ENCODE data around the gene FBXO8. TPM values are rescaled to one million over a fixed set of nuclear protein-coding genes. Genes with fewer than 3 reads are reported as not detected.

The FBXO8 gene
- total and polyA plus RNA-seq, 4 donors: 23.0 to 27.4 (median 25.7) TPM

DNA sequence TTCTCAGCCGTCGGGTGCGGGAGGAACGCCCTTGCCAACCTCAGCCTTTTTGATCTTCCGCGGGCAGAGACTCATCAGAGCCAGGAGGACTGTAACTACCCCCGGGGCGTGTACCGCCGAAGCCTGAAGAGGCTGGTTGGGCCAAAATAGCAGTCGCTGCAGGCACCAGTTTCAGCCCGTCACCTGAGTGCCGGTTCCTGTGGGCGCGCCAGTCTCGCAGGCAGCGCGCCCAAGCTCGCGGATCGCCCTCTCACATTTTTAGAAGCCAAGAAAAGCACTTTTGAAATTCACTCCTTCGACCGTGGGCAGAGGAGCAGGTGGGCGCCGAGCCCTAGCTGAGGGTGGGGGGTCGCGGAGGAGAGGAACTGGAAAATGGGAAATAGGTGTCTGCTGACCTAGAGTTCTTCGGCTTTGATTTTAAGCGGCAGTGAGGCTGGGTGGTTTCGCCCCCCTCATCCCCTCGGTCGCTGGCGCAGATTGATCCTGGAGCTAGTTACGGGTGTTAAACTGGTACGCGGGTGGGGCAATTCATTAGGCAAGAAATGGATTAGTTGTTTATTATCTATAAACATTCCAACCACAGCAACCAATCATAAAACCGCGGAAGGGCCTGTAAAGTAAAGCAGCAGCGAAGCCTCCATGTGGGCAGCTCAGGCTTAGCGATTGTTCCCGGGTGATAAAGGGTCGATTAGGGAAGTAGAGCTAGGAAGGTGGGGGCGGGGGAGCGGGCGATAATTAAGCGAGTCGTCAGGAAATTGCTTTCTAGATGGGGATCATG lies 69.2 kb downstream of the FBXO8 start:
- DNase-seq (no peak), ATAC-seq (ENCODE audit: low FRiP score) (no peak)
- peak overlapping the region in 1 of 2 donors; percentile 36 for H3K4me3 ChIP-seq (ENCODE audit: low read length in 2 of 2)
- intact Hi-C loops (cut with DNase I): no loop called here
- H3K27me3 ChIP-seq (ENCODE audit: control insufficient read depth in 1 of 2, insufficient read depth in 2 of 2, low read length in 1 of 2): no peaks in the 10 kb centered on the region
- WGBS, 2 donors: 12 to 14% methylated on average over 47 of the region's 47 CpGs
- H3K9me3 ChIP-seq (ENCODE audit: control insufficient read depth, low read length): no peaks in the 10 kb centered on the region
- H3K36me3 ChIP-seq (ENCODE audit: control insufficient read depth in 1 of 2, insufficient read depth in 2 of 2, low read length in 1 of 2): no peaks in the 10 kb centered on the region
- H3K27ac ChIP-seq (ENCODE audit: low read depth in 1 of 2, low read length in 2 of 2): no peak overlapping the region
- H3K4me1 ChIP-seq (ENCODE audit: control insufficient read depth in 1 of 2, insufficient read depth in 2 of 2, low read length in 2 of 2): no peaks in the 10 kb centered on the region

DNA sequence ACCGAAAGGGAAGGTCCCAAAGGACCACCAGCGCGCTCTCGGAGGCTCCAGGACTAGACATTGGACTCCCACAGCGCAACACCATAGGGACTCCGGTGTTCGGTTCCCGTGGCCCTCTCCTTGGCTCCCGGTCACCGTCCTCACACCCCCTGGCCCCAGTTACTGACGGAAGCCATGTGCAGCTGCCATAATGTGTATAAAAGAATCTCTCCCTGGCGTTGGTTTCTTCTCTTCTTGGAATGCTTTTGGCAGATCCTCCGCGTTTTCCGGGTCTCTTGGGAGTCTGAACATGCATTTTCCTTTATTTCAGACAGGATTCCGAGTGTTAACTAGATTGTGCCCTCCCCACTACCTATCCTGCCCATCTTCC lies 69.8 kb downstream of the FBXO8 start:
- H3K4me3 ChIP-seq (ENCODE audit: low read length in 2 of 2): no peak overlapping the region
- no peak for ATAC-seq (ENCODE audit: low FRiP score)
- H3K9me3 ChIP-seq (ENCODE audit: control insufficient read depth, low read length): no peaks in the 10 kb centered on the region
- intact Hi-C loops (cut with DNase I): no loop called here
- no peak for DNase-seq
- no peaks in the 10 kb centered on the region for H3K36me3 ChIP-seq (ENCODE audit: control insufficient read depth in 1 of 2, insufficient read depth in 2 of 2, low read length in 1 of 2)
- no peaks in the 10 kb centered on the region for H3K4me1 ChIP-seq (ENCODE audit: control insufficient read depth in 1 of 2, insufficient read depth in 2 of 2, low read length in 2 of 2)
- H3K27me3 ChIP-seq (ENCODE audit: control insufficient read depth in 1 of 2, insufficient read depth in 2 of 2, low read length in 1 of 2): no peaks in the 10 kb centered on the region
- H3K27ac ChIP-seq (ENCODE audit: low read depth in 1 of 2, low read length in 2 of 2): no peak overlapping the region
- whole genome bisulfite sequencing, 2 donors: 11 to 13% methylated on average over 16 of the region's 16 CpGs

- H3K4me3 ChIP-seq (ENCODE audit: low read length in 2 of 2): no peak overlapping the region
- H3K4me1 ChIP-seq (ENCODE audit: control insufficient read depth in 1 of 2, insufficient read depth in 2 of 2, low read length in 2 of 2): no peaks in the 10 kb centered on the region
- H3K27me3 ChIP-seq (ENCODE audit: control insufficient read depth in 1 of 2, insufficient read depth in 2 of 2, low read length in 1 of 2): no peaks in the 10 kb centered on the region
- 52 to 65% methylated on average over 5 of the region's 5 CpGs for WGBS, 2 donors
- ATAC-seq (ENCODE audit: low FRiP score): no peak
- intact Hi-C loops (cut with DNase I): no loop called here
- no peaks in the 10 kb centered on the region for H3K9me3 ChIP-seq (ENCODE audit: control insufficient read depth, low read length)
- H3K36me3 ChIP-seq (ENCODE audit: control insufficient read depth in 1 of 2, insufficient read depth in 2 of 2, low read length in 1 of 2): no peaks in the 10 kb centered on the region
- DNase-seq: no peak
- H3K27ac ChIP-seq (ENCODE audit: low read depth in 1 of 2, low read length in 2 of 2): no peak overlapping the region
These were observed 71.4 kb downstream of the FBXO8 start for GRCh38 chr4:174212061-174212460.

- Histone ChIP-seq H3K4me1 (ENCODE audit: control insufficient read depth in 1 of 2, insufficient read depth in 2 of 2, low read length in 2 of 2) (no peaks in the 10 kb centered on the region), H3K9me3 (ENCODE audit: control insufficient read depth, low read length) (no peaks in the 10 kb centered on the region), H3K4me3 (ENCODE audit: low read length in 2 of 2) (no peak overlapping the region), H3K36me3 (ENCODE audit: control insufficient read depth in 1 of 2, insufficient read depth in 2 of 2, low read length in 1 of 2) (no peaks in the 10 kb centered on the region), H3K27me3 (ENCODE audit: control insufficient read depth in 1 of 2, insufficient read depth in 2 of 2, low read length in 1 of 2) (no peaks in the 10 kb centered on the region), H3K27ac (ENCODE audit: low read depth in 1 of 2, low read length in 2 of 2) (no peak overlapping the region)
- 46 to 68% methylated on average over 23 of the region's 23 CpGs for WGBS, 2 donors
- DNase-seq (no peak), ATAC-seq (ENCODE audit: low FRiP score) (no peak)
- intact Hi-C loops (cut with DNase I): no loop called here
These were observed 71.8 kb downstream of the FBXO8 start for GRCh38 chr4:174211622-174212044.

DNA sequence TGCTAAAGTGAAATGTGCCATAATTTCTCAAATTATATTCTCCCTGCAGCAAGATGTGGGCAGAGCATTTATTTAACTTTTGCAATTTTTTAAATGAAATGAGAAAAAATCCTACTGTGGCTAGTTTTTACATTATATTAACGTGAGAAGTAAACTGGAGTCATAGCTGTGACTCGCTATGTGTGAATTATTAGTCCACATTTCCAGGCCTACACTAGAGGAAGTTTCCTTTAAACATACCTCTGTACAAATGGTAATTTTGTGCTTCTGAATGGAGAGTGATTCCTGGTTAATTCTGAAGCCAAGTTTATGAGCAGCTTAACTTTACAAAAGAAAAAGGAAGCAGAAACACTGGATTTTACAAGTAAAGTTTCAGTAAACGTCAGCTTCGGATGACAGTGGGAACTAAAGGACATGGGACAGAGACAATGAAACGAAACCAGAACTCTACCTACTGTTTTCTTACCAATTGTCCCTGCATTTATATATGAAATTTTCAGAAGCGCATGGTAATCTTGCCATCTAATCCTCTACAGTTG lies 72.4 kb downstream of the FBXO8 start:
- intact Hi-C loops (cut with DNase I): no loop called here
- no peak overlapping the region for H3K27ac ChIP-seq (ENCODE audit: low read depth in 1 of 2, low read length in 2 of 2)
- DNase-seq (no peak), ATAC-seq (ENCODE audit: low FRiP score) (no peak)
- no peak overlapping the region for H3K4me3 ChIP-seq (ENCODE audit: low read length in 2 of 2)
- no peaks in the 10 kb centered on the region for H3K4me1 ChIP-seq (ENCODE audit: control insufficient read depth in 1 of 2, insufficient read depth in 2 of 2, low read length in 2 of 2)
- H3K9me3 ChIP-seq (ENCODE audit: control insufficient read depth, low read length): no peaks in the 10 kb centered on the region
- 81 to 92% methylated on average over 6 of the region's 6 CpGs for WGBS, 2 donors
- H3K27me3 ChIP-seq (ENCODE audit: control insufficient read depth in 1 of 2, insufficient read depth in 2 of 2, low read length in 1 of 2): no peaks in the 10 kb centered on the region
- no peaks in the 10 kb centered on the region for H3K36me3 ChIP-seq (ENCODE audit: control insufficient read depth in 1 of 2, insufficient read depth in 2 of 2, low read length in 1 of 2)

GRCh38 chr4:174210354-174210753 lies 73.1 kb downstream of the FBXO8 start:
- H3K4me3 ChIP-seq (ENCODE audit: low read length in 2 of 2): no peak overlapping the region
- WGBS, 2 donors: 87 to 94% methylated on average over 2 of the region's 2 CpGs
- H3K4me1 ChIP-seq (ENCODE audit: control insufficient read depth in 1 of 2, insufficient read depth in 2 of 2, low read length in 2 of 2): no peaks in the 10 kb centered on the region
- H3K9me3 ChIP-seq (ENCODE audit: control insufficient read depth, low read length): no peaks in the 10 kb centered on the region
- no peak for ATAC-seq (ENCODE audit: low FRiP score)
- H3K36me3 ChIP-seq (ENCODE audit: control insufficient read depth in 1 of 2, insufficient read depth in 2 of 2, low read length in 1 of 2): no peaks in the 10 kb centered on the region
- no peaks in the 10 kb centered on the region for H3K27me3 ChIP-seq (ENCODE audit: control insufficient read depth in 1 of 2, insufficient read depth in 2 of 2, low read length in 1 of 2)
- DNase-seq: no peak
- H3K27ac ChIP-seq (ENCODE audit: low read depth in 1 of 2, low read length in 2 of 2): no peak overlapping the region
- intact Hi-C loops (cut with DNase I): no loop called here

GRCh38 chr4:174209341-174209740 lies 74.1 kb downstream of the FBXO8 start:
- Histone ChIP-seq H3K27me3 (ENCODE audit: control insufficient read depth in 1 of 2, insufficient read depth in 2 of 2, low read length in 1 of 2) (no peaks in the 10 kb centered on the region), H3K36me3 (ENCODE audit: control insufficient read depth in 1 of 2, insufficient read depth in 2 of 2, low read length in 1 of 2) (no peaks in the 10 kb centered on the region), H3K4me3 (ENCODE audit: low read length in 2 of 2) (no peak overlapping the region), H3K9me3 (ENCODE audit: control insufficient read depth, low read length) (no peaks in the 10 kb centered on the region), H3K27ac (ENCODE audit: low read depth in 1 of 2, low read length in 2 of 2) (no peak overlapping the region), H3K4me1 (ENCODE audit: control insufficient read depth in 1 of 2, insufficient read depth in 2 of 2, low read length in 2 of 2) (no peaks in the 10 kb centered on the region)
- no peak for DNase-seq
- 9 to 12% methylated on average over 1 of the region's 1 CpG for WGBS, 2 donors
- no peak for ATAC-seq (ENCODE audit: low FRiP score)
- intact Hi-C loops (cut with DNase I): no loop called here

DNA sequence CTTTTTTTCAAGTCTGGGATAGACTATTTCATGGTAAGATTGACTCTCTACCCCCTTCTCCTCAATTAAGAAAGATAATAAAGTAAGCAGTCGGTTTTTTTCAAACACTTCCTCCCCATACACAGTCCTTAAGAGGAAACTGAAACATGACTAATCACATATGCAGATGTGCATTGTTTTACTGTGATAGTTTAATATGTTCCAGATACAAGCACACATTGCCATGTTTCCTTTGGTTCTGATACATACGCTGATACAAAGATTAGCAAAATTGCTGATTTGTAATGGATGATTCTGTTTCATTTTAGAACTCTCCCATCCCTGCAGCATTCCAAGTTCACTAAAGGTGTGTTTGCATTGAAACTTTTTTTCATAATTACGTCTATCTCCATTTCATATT lies 76.1 kb downstream of the FBXO8 start:
- ATAC-seq (ENCODE audit: low FRiP score) (no peak), DNase-seq (no peak)
- Histone ChIP-seq H3K27me3 (ENCODE audit: control insufficient read depth in 1 of 2, insufficient read depth in 2 of 2, low read length in 1 of 2) (no peaks in the 10 kb centered on the region), H3K27ac (ENCODE audit: low read depth in 1 of 2, low read length in 2 of 2) (no peak overlapping the region), H3K4me3 (ENCODE audit: low read length in 2 of 2) (no peak overlapping the region), H3K9me3 (ENCODE audit: control insufficient read depth, low read length) (no peaks in the 10 kb centered on the region), H3K36me3 (ENCODE audit: control insufficient read depth in 1 of 2, insufficient read depth in 2 of 2, low read length in 1 of 2) (no peaks in the 10 kb centered on the region), H3K4me1 (ENCODE audit: control insufficient read depth in 1 of 2, insufficient read depth in 2 of 2, low read length in 2 of 2) (no peaks in the 10 kb centered on the region)
- intact Hi-C loops (cut with DNase I): no loop called here
- WGBS, 2 donors: 84% methylated on average over 3 of the region's 3 CpGs

GRCh38 chr4:174204164-174204831 lies 79.2 kb downstream of the FBXO8 start:
- no peaks in the 10 kb centered on the region for H3K27me3 ChIP-seq (ENCODE audit: control insufficient read depth in 1 of 2, insufficient read depth in 2 of 2, low read length in 1 of 2)
- 87 to 88% methylated on average over 9 of the region's 9 CpGs for WGBS, 2 donors
- intact Hi-C loops (cut with DNase I): no loop called here

More at GRCh38 chr4:174204164-174204831, 79.2 kb downstream of the FBXO8 start:
- H3K4me1 ChIP-seq (ENCODE audit: control insufficient read depth in 1 of 2, insufficient read depth in 2 of 2, low read length in 2 of 2): no peaks in the 10 kb centered on the region
- no peak for DNase-seq
- no peak for ATAC-seq (ENCODE audit: low FRiP score)
- H3K36me3 ChIP-seq (ENCODE audit: control insufficient read depth in 1 of 2, insufficient read depth in 2 of 2, low read length in 1 of 2): no peaks in the 10 kb centered on the region
- no peak overlapping the region for H3K27ac ChIP-seq (ENCODE audit: low read depth in 1 of 2, low read length in 2 of 2)
- H3K9me3 ChIP-seq (ENCODE audit: control insufficient read depth, low read length): no peaks in the 10 kb centered on the region
- no peak overlapping the region for H3K4me3 ChIP-seq (ENCODE audit: low read length in 2 of 2)
